HCT116 (cell line): ENCODE data around the gene C2CD3. TPM values are rescaled to one million over a fixed set of nuclear protein-coding genes. Genes with fewer than 3 reads are reported as not detected.

Experiments
- ATAC-seq: fragments of 200-7000 bp; cut with Tn5 transposase; 2 replicates; pipeline ENCODE4 v1.9.1; 2020; ENCODE audit warnings: mild to moderate bottlenecking, moderate library complexity
- BruUV-seq: library from RNA; stranded (reverse); fragments of 400-500 nt; replicated peaks from 2 replicates; lab custom pipeline; 2021; lab: Mats Ljungman, UMichigan
- CTCF ChIA-PET: fragments of 300-600 bp; sonication (Branson Sonifier 250); formaldehyde crosslinking; loops from one replicate; lab custom pipeline; 2021; ENCODE audit warnings: antibody characterized with exemption; lab: Charles Lee
- POLR2A ChIA-PET: fragments of 300-600, 350-600 bp; sonication (Branson Sonifier 250); formaldehyde crosslinking; loops from one replicate; lab custom pipeline; 2021; ENCODE audit warnings: antibody characterized with exemption; lab: Charles Lee
- RAD21 ChIA-PET, 2 experiments: fragments of 300-600 bp; sonication (Branson Sonifier 250); formaldehyde crosslinking; loops; one replicate each; lab custom pipeline; 2023; ENCODE audit warnings: low total read pairs in 2 of 2; ENCODE audit not compliant: uncharacterized antibody in 2 of 2, unreplicated experiment in 2 of 2, low non-redundant PET in 1 of 2; lab: Charles Lee
- DNase-seq: peaks from one replicate; pipeline ENCODE4 v3.0.0-alpha.2; 2010; ENCODE audit warnings: low read depth, low spot score
- H2AFZ ChIP-seq: fragments of 200-600 bp; shearing (Covaris generic), sonication (generic); 2 replicates; pipeline ENCODE4 v1.6.1; 2017; ENCODE audit warnings: low read depth, mixed run types, mixed read lengths, antibody characterized with exemption, low read length; ENCODE audit not compliant: poor library complexity, severe bottlenecking
- H3K27ac ChIP-seq: 2 replicates; pipeline ENCODE4 v1.5.1; 2012; ENCODE audit warnings: low read depth, low read length
- H3K27me3 ChIP-seq: fragments of 200-600 bp; sonication (generic); 2 replicates; pipeline ENCODE4 v1.6.1; 2016; ENCODE audit warnings: mixed run types, low read length, mixed read lengths; ENCODE audit not compliant: insufficient read depth
- H3K36me3 ChIP-seq, 2 experiments: fragments of 200-500 bp in 1 of 2; fragments of 200-600 bp in 1 of 2; sonication (Bioruptor generic) in 1 of 2; sonication (generic) in 1 of 2; 2 replicates each; pipeline versions ENCODE4 v1.5.1 to v1.6.1; 2014 to 2016; ENCODE audit warnings: low read length in 2 of 2, inconsistent platforms in 1 of 2, mixed read lengths in 1 of 2, mixed run types in 1 of 2; ENCODE audit not compliant: insufficient read depth in 2 of 2, control insufficient read depth in 1 of 2
- H3K4me1 ChIP-seq, 2 experiments: fragments of 200-600 bp in 1 of 2; sonication (generic) in 1 of 2; 2 replicates each; pipeline versions ENCODE4 v1.5.1 to v1.6.1; 2012 to 2017; ENCODE audit warnings: low read length in 2 of 2, inconsistent platforms in 1 of 2, mild to moderate bottlenecking in 1 of 2, mixed read lengths in 1 of 2, mixed run types in 1 of 2, moderate library complexity in 1 of 2; ENCODE audit not compliant: insufficient read depth in 2 of 2, control insufficient read depth in 1 of 2
- H3K4me2 ChIP-seq: fragments of 200-600 bp; sonication (generic); 2 replicates; pipeline ENCODE4 v1.6.1; 2017; ENCODE audit warnings: mixed run types, low read length, mixed read lengths
- H3K4me3 ChIP-seq, 2 experiments: fragments of 200-600 bp in 1 of 2; sonication (generic) in 1 of 2; replicated peaks in 1 of 2; 2 replicates each; pipeline ENCODE4 v1.5.1; 2011 to 2016; ENCODE audit warnings: low read length in 2 of 2, control low read depth in 1 of 2, low read depth in 1 of 2, mild to moderate bottlenecking in 1 of 2, mixed read lengths in 1 of 2, mixed run types in 1 of 2
- H3K79me2 ChIP-seq: fragments of 200-600 bp; sonication (generic); 2 replicates; pipeline ENCODE4 v1.6.1; 2017; ENCODE audit warnings: mild to moderate bottlenecking, mixed run types, low read length, moderate library complexity, mixed read lengths; ENCODE audit not compliant: insufficient read depth
- H3K9ac ChIP-seq: fragments of 200-600 bp; sonication (generic); 2 replicates; pipeline ENCODE4 v1.6.1; 2016; ENCODE audit warnings: low read length, mixed read lengths
- H3K9me2 ChIP-seq: fragments of 200-600 bp; sonication (generic), shearing (Covaris generic); 2 replicates; pipeline ENCODE4 v1.6.1; 2017; ENCODE audit warnings: mixed run types, mild to moderate bottlenecking, moderate library complexity; ENCODE audit not compliant: insufficient read depth
- H3K9me3 ChIP-seq, 2 experiments: fragments of 200-500 bp in 1 of 2; fragments of 200-600 bp in 1 of 2; sonication (Bioruptor generic) in 1 of 2; sonication (generic) in 1 of 2; 2 replicates each; pipeline ENCODE4 v1.6.1; 2014 to 2017; ENCODE audit warnings: low read length in 2 of 2, mixed read lengths in 2 of 2, inconsistent platforms in 1 of 2, low read depth in 1 of 2, mild to moderate bottlenecking in 1 of 2, mixed run types in 1 of 2, moderate library complexity in 1 of 2; ENCODE audit not compliant: control insufficient read depth in 1 of 2, insufficient read depth in 1 of 2
- H4K20me1 ChIP-seq: fragments of 200-600 bp; sonication (generic), shearing (Covaris generic); 2 replicates; pipeline ENCODE4 v1.6.1; 2017; ENCODE audit warnings: mixed run types, mild to moderate bottlenecking, moderate library complexity; ENCODE audit not compliant: insufficient read depth
- CBX3 ChIP-seq: IDR thresholded peaks from 2 replicates; pipeline ENCODE4 v1.6.1; 2012; ENCODE audit warnings: low read depth
- CTCF ChIP-seq, 3 experiments: fragments of 200-600 bp in 1 of 3; sonication (generic) in 1 of 3; IDR thresholded peaks in 2 of 3; conservative IDR thresholded peaks in 1 of 3; 2 replicates each; pipeline ENCODE4 v1.5.1; 2012 to 2017; ENCODE audit warnings: low read depth in 2 of 3, low read length in 2 of 3, antibody characterized with exemption in 1 of 3, borderline replicate concordance in 1 of 3, control low read depth in 1 of 3, mild to moderate bottlenecking in 1 of 3, mixed read lengths in 1 of 3, mixed run types in 1 of 3, moderate library complexity in 1 of 3; ENCODE audit not compliant: insufficient read depth in 1 of 3
- FOSL1 ChIP-seq: IDR thresholded peaks from 2 replicates; pipeline ENCODE4 v1.6.1; 2012; ENCODE audit warnings: low read depth
- JUND ChIP-seq: IDR thresholded peaks from 2 replicates; pipeline ENCODE4 v1.6.1; 2012
- MAX ChIP-seq: IDR thresholded peaks from 2 replicates; pipeline ENCODE4 v1.6.1; 2012
- RAD21 ChIP-seq: IDR thresholded peaks from 2 replicates; pipeline ENCODE4 v1.6.1; 2012; ENCODE audit warnings: low read depth, mild to moderate bottlenecking
- YY1 ChIP-seq: IDR thresholded peaks from 2 replicates; pipeline ENCODE4 v1.6.1; 2011; ENCODE audit warnings: low read length, low read depth, moderate library complexity, mild to moderate bottlenecking; ENCODE audit not compliant: insufficient replicate concordance; ENCODE audit errors: extremely low read depth
- intact Hi-C: fragments of 100-400 bp; cut with micrococcal nuclease; formaldehyde crosslinking; loops from 2 replicates; pipeline ENCODE4 v1.10.0; 2022
- total RNA-seq: library from RNA; stranded (reverse); gene quantifications from one replicate; pipeline ENCODE4 v1.2.1, GENCODE V29; 2021; ENCODE audit not compliant: unreplicated experiment

C2CD3 gene
- total RNA-seq, 1 experiment from 2014 or later, result 30.6 TPM

- ATAC-seq (no peak), DNase-seq (no peak)
- intact Hi-C loops, result loop anchor here (5.0 kb wide), 1 partner anchor 128 kb away; no protein-coding TSS in a partner anchor
- BruUV-seq, result no TSS peak
- no peaks in the 10 kb centered on the region for H3K4me1 ChIP-seq
- TF ChIP-seq RAD21 (peak; percentile 45; the same call in 1 of the 2 replicates), CTCF (IDR thresholded peaks at IDR 0.05 in 2 of 3, conservative IDR thresholded peaks at IDR 0.05 in 1 of 3; ENCODE audit: borderline replicate concordance in 1 of 3, insufficient read depth in 1 of 3, low read depth in 2 of 3, low read length in 2 of 3) (peak in 2 of 3 experiments; percentile 8 to 20; a peak in 1 of 6 replicates), CBX3 (no peak), JUND (no peak)
- no peaks in the 10 kb centered on the region for H3K27me3 ChIP-seq
- ChIA-PET RAD21 (no interaction called here), POLR2A (no interaction called here), CTCF (no interaction called here)
- H2AFZ ChIP-seq, result no peak overlapping the region
- no peaks in the 10 kb centered on the region for H3K79me2 ChIP-seq
- H3K4me3 ChIP-seq, result no peak overlapping the region
- H3K9me3 ChIP-seq, result no peaks in the 10 kb centered on the region
- H4K20me1 ChIP-seq, result no peaks in the 10 kb centered on the region
- no peaks in the 10 kb centered on the region for H3K9me2 ChIP-seq
- no peak overlapping the region for H3K9ac ChIP-seq
- H3K36me3 ChIP-seq, result peaks cover 16 to 28% of the 10 kb centered on the region in 2 experiments
- no peak overlapping the region for H3K27ac ChIP-seq
- no peak overlapping the region for H3K4me2 ChIP-seq
These were observed 80.1 kb downstream of the C2CD3 start for GRCh38 chr11:74090701-74091100.

GRCh38 chr11:74086242-74086884 is 84.4 kb downstream of the C2CD3 start:
- TF ChIP-seq YY1 (no peak), FOSL1 (no peak), MAX (no peak)
- Histone ChIP-seq H4K20me1 (no peaks in the 10 kb centered on the region), H3K4me3 (no peak overlapping the region), H3K9ac (no peak overlapping the region), H3K4me2 (no peak overlapping the region), H3K4me1 (no peaks in the 10 kb centered on the region), H2AFZ (no peak overlapping the region), H3K9me3 (no peaks in the 10 kb centered on the region), H3K79me2 (no peaks in the 10 kb centered on the region), H3K9me2 (no peaks in the 10 kb centered on the region), H3K27me3 (no peaks in the 10 kb centered on the region), H3K27ac (no peak overlapping the region), H3K36me3 (peaks cover 10 to 21% of the 10 kb centered on the region in 2 experiments; a peak in 3 of 4 replicates)
- intact Hi-C loops, result no loop called here
- ChIA-PET CTCF (no interaction called here), RAD21 (no interaction called here), POLR2A (no interaction called here)
- ATAC-seq (no peak), DNase-seq (no peak)
- no TSS peak for BruUV-seq
